ENCODE results near the gene MTHFSD.

MTHFSD gene

GRCh38 chr16:86550281-86550680 is 4.8 kb downstream of the MTHFSD start:
- no peak for DNase-seq (ENCODE audit: low read depth in 2 of 2)

- no peak for DNase-seq (ENCODE audit: low read depth in 2 of 2)
Measured at GRCh38 chr16:86549893-86550190, 5.2 kb downstream of the MTHFSD start.

GRCh38 chr16:86549076-86549892 is 5.8 kb downstream of the MTHFSD start:
- DNase-seq (ENCODE audit: low read depth in 2 of 2), result no peak

- no peak for DNase-seq (ENCODE audit: low read depth in 2 of 2)
Measured at GRCh38 chr16:86547286-86547685, 7.7 kb downstream of the MTHFSD start.

GRCh38 chr16:86546638-86547013 is 8.4 kb downstream of the MTHFSD start:
- no peak for DNase-seq (ENCODE audit: low read depth in 2 of 2)

- no peak for DNase-seq (ENCODE audit: low read depth in 2 of 2)
Measured at GRCh38 chr16:86545954-86546637, 8.9 kb downstream of the MTHFSD start.

- no peak for DNase-seq (ENCODE audit: low read depth in 2 of 2)
Measured at GRCh38 chr16:86545481-86545880, 9.6 kb downstream of the MTHFSD start.

- DNase-seq (ENCODE audit: low read depth in 2 of 2), result no peak
Measured at GRCh38 chr16:86542756-86543750, 12.0 kb downstream of the MTHFSD start.

- DNase-seq (ENCODE audit: low read depth in 2 of 2), result no peak
Measured at GRCh38 chr16:86541560-86541959, 13.5 kb downstream of the MTHFSD start.

GRCh38 chr16:86540894-86541293 is 14.1 kb downstream of the MTHFSD start:
- no peak for DNase-seq (ENCODE audit: low read depth in 2 of 2)

- no peak for DNase-seq (ENCODE audit: low read depth in 2 of 2)
Measured at GRCh38 chr16:86538196-86538780, 16.7 kb downstream of the MTHFSD start.

GRCh38 chr16:86537486-86537885 is 17.5 kb downstream of the MTHFSD start:
- DNase-seq (ENCODE audit: low read depth in 2 of 2), result no peak

- DNase-seq (ENCODE audit: low read depth in 2 of 2), result no peak
Measured at GRCh38 chr16:86536621-86537020, 18.4 kb downstream of the MTHFSD start.

GRCh38 chr16:86534779-86535615 is 20.0 kb downstream of the MTHFSD start:
- DNase-seq (ENCODE audit: low read depth in 2 of 2), result no peak

GRCh38 chr16:86533767-86534351 is 21.2 kb downstream of the MTHFSD start:
- no peak for DNase-seq (ENCODE audit: low read depth in 2 of 2)

- no peak for DNase-seq (ENCODE audit: low read depth in 2 of 2)
Measured at GRCh38 chr16:86533076-86533475, 22.0 kb downstream of the MTHFSD start.

- no peak for DNase-seq (ENCODE audit: low read depth in 2 of 2)
Measured at GRCh38 chr16:86532526-86532815, 22.6 kb downstream of the MTHFSD start.

GRCh38 chr16:86531641-86532525 is 23.2 kb downstream of the MTHFSD start:
- no peak for DNase-seq (ENCODE audit: low read depth in 2 of 2)

GRCh38 chr16:86531191-86531545 is 23.9 kb downstream of the MTHFSD start:
- no peak for DNase-seq (ENCODE audit: low read depth in 2 of 2)
